SK-N-SH (cell line): Measurements from ENCODE around the gene ADAMTS16.

Experiments
- CTCF ChIP-seq: fragments of 200-600 bp; sonication (generic); IDR thresholded peaks from 2 replicates; pipeline ENCODE4 v1.6.1; 2017; ENCODE audit warnings: antibody characterized with exemption, mild to moderate bottlenecking, moderate library complexity
- FOSL2 ChIP-seq: IDR thresholded peaks from 2 replicates; pipeline ENCODE4 v1.4.0; 2012; ENCODE audit warnings: low read depth, mild to moderate bottlenecking, moderate library complexity, borderline replicate concordance
- GABPA ChIP-seq: IDR thresholded peaks from 2 replicates; pipeline ENCODE4 v1.4.0; 2012; ENCODE audit warnings: low read depth, mild to moderate bottlenecking
- GATA2 ChIP-seq: sonication (generic); formaldehyde crosslinking; IDR thresholded peaks from 2 replicates; pipeline ENCODE4 v1.5.0; 2020; ENCODE audit warnings: mild to moderate bottlenecking, missing genetic modification reagents
- MEF2A ChIP-seq: IDR thresholded peaks from 2 replicates; pipeline ENCODE4 v1.4.0; 2012; ENCODE audit warnings: low read depth, borderline replicate concordance
- NFIC ChIP-seq: IDR thresholded peaks from 2 replicates; pipeline ENCODE4 v1.4.0; 2012; ENCODE audit warnings: borderline replicate concordance
- RCOR1 ChIP-seq: fragments of 150-350 bp; IDR thresholded peaks from 2 replicates; pipeline ENCODE4 v1.6.1; 2017; ENCODE audit warnings: antibody characterized with exemption, low read length
- REST ChIP-seq: IDR thresholded peaks from 2 replicates; pipeline ENCODE4 v1.6.1; 2012; ENCODE audit warnings: mild to moderate bottlenecking, low read depth, low read length, moderate library complexity
- SIN3A ChIP-seq: IDR thresholded peaks from 2 replicates; pipeline ENCODE4 v1.6.1; 2012; ENCODE audit warnings: low read depth, mild to moderate bottlenecking, low read length, moderate library complexity, borderline replicate concordance
- TAF1 ChIP-seq: IDR thresholded peaks from 2 replicates; pipeline ENCODE4 v1.6.1; 2012; ENCODE audit warnings: low read depth, mild to moderate bottlenecking, low read length, moderate library complexity, borderline replicate concordance
- YY1 ChIP-seq: IDR thresholded peaks from 2 replicates; pipeline ENCODE4 v1.4.0; 2012; ENCODE audit warnings: low read depth, mild to moderate bottlenecking
- ZBTB33 ChIP-seq: IDR thresholded peaks from 2 replicates; pipeline ENCODE4 v1.4.0; 2012; ENCODE audit warnings: low read depth, borderline replicate concordance

- TF ChIP-seq REST = no peak
- no peak for TF ChIP-seq YY1
- no peak for TF ChIP-seq CTCF
- no peak for TF ChIP-seq RCOR1
- no peak for TF ChIP-seq NFIC
- no peak for TF ChIP-seq ZBTB33
- TF ChIP-seq GATA2 (CRISPR knock-in tag) = no peak
- no peak for TF ChIP-seq FOSL2
- TF ChIP-seq SIN3A = no peak
- no peak for TF ChIP-seq TAF1
- no peak for TF ChIP-seq MEF2A
- no peak for TF ChIP-seq GABPA
Measured at GRCh38 chr5:5140479-5141338, 579 bp downstream of the ADAMTS16 start.
